Thoracic aorta endothelial cell (primary cell): ENCODE results near the gene MROH2B. TPM values are rescaled to one million over a fixed set of nuclear protein-coding genes. Genes with fewer than 3 reads are reported as not detected.

Source experiments
- small RNA-seq: library from RNA; depleted of rRNA; stranded (forward); fragments of <200 nt; gene quantifications from one replicate; pipeline ENCODE3, GENCODE V24; 2012
- total RNA-seq: library from RNA; depleted of rRNA; stranded (reverse); fragments of >200 nt; gene quantifications from 2 replicates; pipeline ENCODE4 v1.2.3, GENCODE V29; 2012

Gene MROH2B
- not detected in 2 replicates for total RNA-seq

DNA sequence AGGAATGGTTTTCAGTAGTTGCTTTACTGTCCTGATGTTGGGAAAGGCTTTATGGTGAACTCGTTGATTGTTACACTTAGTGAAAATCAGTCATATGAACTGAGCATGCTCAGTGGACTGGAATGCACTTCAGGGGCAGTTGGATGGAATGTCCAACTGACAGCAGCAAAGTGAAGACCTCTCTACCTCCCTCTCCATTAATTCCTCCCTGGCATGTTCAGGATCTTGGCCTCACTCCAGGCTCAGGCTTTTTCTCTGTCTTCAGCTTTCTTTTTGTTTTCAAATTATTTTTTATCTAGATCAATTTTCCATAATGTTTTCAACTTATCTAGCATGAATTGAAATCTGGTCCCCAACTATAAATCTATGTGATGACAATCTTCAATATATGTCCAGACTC lies at the start of gene MROH2B:
MROH2B (minus strand) TSS at position 101 of the 400 bp plus-strand sequence. CDS start 490 bp downstream, outside the sequence.

Small RNAs within 50 kb of the gene (small RNA-seq; reads per million reads assigned to genes)
- gene AC114967.1 = not detected

Other genes with a start within 250 kb of the MROH2B start
- gene RPL37, start 236.1 kb downstream of the MROH2B start, total RNA-seq = 172 and 319 TPM in 2 replicates
- 44.7 and 45.9 TPM in 2 replicates for gene CARD6, start 230.0 kb downstream of the MROH2B start, total RNA-seq
- gene C7, start 161.8 kb downstream of the MROH2B start, total RNA-seq = 1.7 TPM in 1 of 2 replicates, not detected in the other
- not detected in 2 replicates for gene C6, start 142.2 kb upstream of the MROH2B start, total RNA-seq